Mesendoderm (in vitro differentiated cells): ENCODE measurements around the gene PLEKHJ1.

ENCODE experiments used
- DNase-seq: peaks from one replicate; pipeline ENCODE4 v3.0.0; 2013
- H2AK5ac ChIP-seq: 2 replicates; pipeline ENCODE4 v1.6.1; 2013; ENCODE audit warnings: low read length, inconsistent platforms
- H2BK120ac ChIP-seq: 2 replicates; pipeline ENCODE4 v1.6.1; 2013; ENCODE audit warnings: low read depth, mild to moderate bottlenecking, low read length, moderate library complexity, mixed read lengths
- H2BK15ac ChIP-seq: replicated peaks from 2 replicates; pipeline ENCODE4 v1.6.1; 2013; ENCODE audit warnings: low read depth, mild to moderate bottlenecking, moderate library complexity
- H2BK5ac ChIP-seq: 2 replicates; pipeline ENCODE4 v1.6.1; 2013; ENCODE audit warnings: low read length, inconsistent platforms
- H3K18ac ChIP-seq: 2 replicates; pipeline ENCODE4 v1.6.1; 2013; ENCODE audit warnings: mild to moderate bottlenecking, low read length, mixed read lengths
- H3K23ac ChIP-seq: one replicate; pipeline ENCODE4 v1.6.1; 2013; ENCODE audit warnings: low read length
- H3K27ac ChIP-seq: 2 replicates; pipeline ENCODE4 v1.5.1; 2013; ENCODE audit warnings: low read depth, mild to moderate bottlenecking, inconsistent platforms, low read length, moderate library complexity
- H3K27me3 ChIP-seq: 2 replicates; pipeline ENCODE4 v1.6.1; 2013; ENCODE audit warnings: low read length, control low read depth, mild to moderate bottlenecking, inconsistent platforms; ENCODE audit not compliant: insufficient read depth, poor library complexity
- H3K36me3 ChIP-seq: 2 replicates; pipeline ENCODE4 v1.6.1; 2013; ENCODE audit warnings: low read length, inconsistent platforms; ENCODE audit not compliant: control insufficient read depth, insufficient read depth
- H3K4ac ChIP-seq: one replicate; pipeline ENCODE4 v1.6.1; 2013; ENCODE audit warnings: low read depth, mild to moderate bottlenecking, low read length, moderate library complexity
- H3K4me1 ChIP-seq: 2 replicates; pipeline ENCODE4 v1.6.1; 2013; ENCODE audit warnings: low read depth, low read length, inconsistent platforms; ENCODE audit not compliant: control insufficient read depth
- H3K4me2 ChIP-seq: 2 replicates; pipeline ENCODE4 v1.6.1; 2013; ENCODE audit warnings: low read length
- H3K4me3 ChIP-seq: 2 replicates; pipeline ENCODE4 v1.5.1; 2013; ENCODE audit warnings: mild to moderate bottlenecking, low read length
- H3K56ac ChIP-seq: one replicate; pipeline ENCODE4 v1.6.1; 2013; ENCODE audit warnings: low read length
- H3K79me1 ChIP-seq: 2 replicates; pipeline ENCODE4 v1.6.1; 2013; ENCODE audit warnings: low read length, inconsistent platforms
- H3K79me2 ChIP-seq: 2 replicates; pipeline ENCODE4 v1.6.1; 2013; ENCODE audit warnings: mild to moderate bottlenecking, low read length; ENCODE audit not compliant: control insufficient read depth, insufficient read depth
- H3K9ac ChIP-seq: 2 replicates; pipeline ENCODE4 v1.6.1; 2013; ENCODE audit warnings: low read length, inconsistent platforms
- H4K5ac ChIP-seq: one replicate; pipeline ENCODE4 v1.6.1; 2013; ENCODE audit warnings: low read length
- H4K8ac ChIP-seq: one replicate; pipeline ENCODE4 v1.6.1; 2013; ENCODE audit warnings: low read depth, mild to moderate bottlenecking, control low read depth, low read length, moderate library complexity
- WGBS: extraction: QIAGEN DNeasy Blood & Tissue Kit; methylation state at CpG from one replicate; pipeline ENCODE4 v1.1.7; 2013; ENCODE audit warnings: low lambda C conversion rate, missing lambda C conversion rate; ENCODE audit not compliant: insufficient coverage; ENCODE audit errors: extremely low coverage; 5-methylcytosine and 5-hydroxymethylcytosine counted together

The PLEKHJ1 gene

GRCh38 chr19:2274931-2275535 is 38.9 kb upstream of the PLEKHJ1 start:
- peak; percentile 89 for DNase-seq
- Histone ChIP-seq H3K4me1 (no peaks in the 10 kb centered on the region), H2BK120ac (no peak overlapping the region), H2AK5ac (no peak overlapping the region), H3K23ac (no peak overlapping the region), H3K4me2 (no peak overlapping the region), H3K9ac (no peak overlapping the region), H4K5ac (no peak overlapping the region), H3K36me3 (peaks cover 5% of the 10 kb centered on the region), H3K56ac (peak overlapping the region; percentile 49), H2BK15ac (no peak overlapping the region), H3K79me2 (peaks cover 31% of the 10 kb centered on the region), H3K18ac (no peak overlapping the region), H3K4ac (no peak overlapping the region), H2BK5ac (no peak overlapping the region), H3K4me3 (no peak overlapping the region), H4K8ac (no peak overlapping the region), H3K27me3 (no peaks in the 10 kb centered on the region), H3K27ac (no peak overlapping the region), H3K79me1 (peaks cover 7% of the 10 kb centered on the region)
- no CpG with 5 or more reads among the region's 16 CpGs for WGBS

- Histone ChIP-seq H2BK15ac (no peak overlapping the region), H3K4me1 (no peaks in the 10 kb centered on the region), H3K79me2 (peaks cover 38% of the 10 kb centered on the region), H2BK5ac (no peak overlapping the region), H3K36me3 (peaks cover 5% of the 10 kb centered on the region), H3K18ac (no peak overlapping the region), H3K4me2 (no peak overlapping the region), H2BK120ac (no peak overlapping the region), H3K9ac (peak overlapping the region; percentile 51), H3K27ac (no peak overlapping the region), H3K4ac (no peak overlapping the region), H4K8ac (no peak overlapping the region), H3K4me3 (no peak overlapping the region), H3K23ac (peak overlapping the region; percentile 15), H3K56ac (peak overlapping the region; percentile 65), H4K5ac (no peak overlapping the region), H2AK5ac (no peak overlapping the region), H3K27me3 (no peaks in the 10 kb centered on the region), H3K79me1 (peaks cover 7% of the 10 kb centered on the region)
- no CpG with 5 or more reads among the region's 9 CpGs for WGBS
- DNase-seq, result no peak
Measured at GRCh38 chr19:2274185-2274711, 38.1 kb upstream of the PLEKHJ1 start.

GRCh38 chr19:2273356-2274184 is 37.4 kb upstream of the PLEKHJ1 start:
- H3K27ac ChIP-seq, result peak overlapping the region; percentile 52
- H3K79me2 ChIP-seq, result peaks cover 38% of the 10 kb centered on the region
- no peak overlapping the region for H2BK120ac ChIP-seq
- no peak overlapping the region for H3K4me3 ChIP-seq
- no peak overlapping the region for H4K8ac ChIP-seq
- no CpG with 5 or more reads among the region's 45 CpGs for WGBS
- H2AK5ac ChIP-seq, result no peak overlapping the region
- peak; percentile 96 for DNase-seq
- H3K4me1 ChIP-seq, result no peaks in the 10 kb centered on the region
- H3K23ac ChIP-seq, result peak overlapping the region; percentile 15
- no peak overlapping the region for H2BK15ac ChIP-seq
- H3K27me3 ChIP-seq, result no peaks in the 10 kb centered on the region
- peak overlapping the region; percentile 34 for H3K4me2 ChIP-seq
- no peak overlapping the region for H3K18ac ChIP-seq
- H3K36me3 ChIP-seq, result peaks cover 5% of the 10 kb centered on the region
- H3K9ac ChIP-seq, result peak overlapping the region; percentile 53
- no peak overlapping the region for H4K5ac ChIP-seq
- no peak overlapping the region for H2BK5ac ChIP-seq
- peak overlapping the region; percentile 76 for H3K56ac ChIP-seq
- peaks cover 7% of the 10 kb centered on the region for H3K79me1 ChIP-seq
- H3K4ac ChIP-seq, result no peak overlapping the region

- Histone ChIP-seq H2BK120ac (no peak overlapping the region), H3K79me1 (peaks cover 7% of the 10 kb centered on the region), H3K4ac (no peak overlapping the region), H3K27ac (peak overlapping the region; percentile 84), H3K79me2 (peaks cover 38% of the 10 kb centered on the region), H2BK5ac (no peak overlapping the region), H3K18ac (peak overlapping the region; percentile 69), H2AK5ac (no peak overlapping the region), H3K27me3 (no peaks in the 10 kb centered on the region), H3K56ac (peak overlapping the region; percentile 100), H3K9ac (peak overlapping the region; percentile 100), H3K36me3 (peaks cover 5% of the 10 kb centered on the region), H3K23ac (no peak overlapping the region), H3K4me1 (no peaks in the 10 kb centered on the region), H3K4me3 (peak overlapping the region; percentile 100), H4K8ac (no peak overlapping the region), H2BK15ac (no peak overlapping the region), H3K4me2 (peak overlapping the region; percentile 50), H4K5ac (no peak overlapping the region)
- no CpG with 5 or more reads among the region's 43 CpGs for WGBS
- no peak for DNase-seq
Measured at GRCh38 chr19:2271234-2272103, 35.3 kb upstream of the PLEKHJ1 start.

- DNase-seq, result peak; percentile 65
- H3K27me3 ChIP-seq, result no peaks in the 10 kb centered on the region
- peak overlapping the region; percentile 69 for H3K18ac ChIP-seq
- H3K23ac ChIP-seq, result peak overlapping the region; percentile 89
- H3K4me3 ChIP-seq, result peak overlapping the region; percentile 100
- H4K8ac ChIP-seq, result peak overlapping the region; percentile 58
- H2BK15ac ChIP-seq, result no peak overlapping the region
- no peaks in the 10 kb centered on the region for H3K4me1 ChIP-seq
- peaks cover 7% of the 10 kb centered on the region for H3K79me1 ChIP-seq
- H3K56ac ChIP-seq, result peak overlapping the region; percentile 100
- H3K79me2 ChIP-seq, result peaks cover 38% of the 10 kb centered on the region
- no peak overlapping the region for H2AK5ac ChIP-seq
- no peak overlapping the region for H2BK120ac ChIP-seq
- peak overlapping the region; percentile 40 for H3K4me2 ChIP-seq
- peak overlapping the region; percentile 100 for H3K9ac ChIP-seq
- H2BK5ac ChIP-seq, result no peak overlapping the region
- no peak overlapping the region for H4K5ac ChIP-seq
- WGBS, result no CpG with 5 or more reads among the region's 88 CpGs
- H3K27ac ChIP-seq, result peak overlapping the region; percentile 84
- H3K36me3 ChIP-seq, result peaks cover 5% of the 10 kb centered on the region
- peak overlapping the region; percentile 77 for H3K4ac ChIP-seq
Measured at GRCh38 chr19:2270423-2271233, 34.5 kb upstream of the PLEKHJ1 start.
